Choroid plexus epithelial cell (primary cell): Measurements from ENCODE around the gene RALGPS1.
"Not testable (repeated sequence)": the region's sequence is repeated elsewhere in the genome, so short reads cannot be mapped to it uniquely, and the experiment has no call there.

ENCODE experiments used
- DNase-seq: peaks from one replicate; pipeline ENCODE4 v3.0.0-alpha.2; 2010; ENCODE audit warnings: low read depth
- H3K4me3 ChIP-seq: 2 replicates; pipeline ENCODE4 v1.5.1; 2011; ENCODE audit warnings: low read depth, mild to moderate bottlenecking, control low read depth, low read length, moderate library complexity
- CTCF ChIP-seq: conservative IDR thresholded peaks from 2 replicates; pipeline ENCODE4 v1.5.1; 2011; ENCODE audit warnings: low read depth, mild to moderate bottlenecking, control low read depth, inconsistent platforms, low read length, moderate library complexity

Gene RALGPS1

DNA sequence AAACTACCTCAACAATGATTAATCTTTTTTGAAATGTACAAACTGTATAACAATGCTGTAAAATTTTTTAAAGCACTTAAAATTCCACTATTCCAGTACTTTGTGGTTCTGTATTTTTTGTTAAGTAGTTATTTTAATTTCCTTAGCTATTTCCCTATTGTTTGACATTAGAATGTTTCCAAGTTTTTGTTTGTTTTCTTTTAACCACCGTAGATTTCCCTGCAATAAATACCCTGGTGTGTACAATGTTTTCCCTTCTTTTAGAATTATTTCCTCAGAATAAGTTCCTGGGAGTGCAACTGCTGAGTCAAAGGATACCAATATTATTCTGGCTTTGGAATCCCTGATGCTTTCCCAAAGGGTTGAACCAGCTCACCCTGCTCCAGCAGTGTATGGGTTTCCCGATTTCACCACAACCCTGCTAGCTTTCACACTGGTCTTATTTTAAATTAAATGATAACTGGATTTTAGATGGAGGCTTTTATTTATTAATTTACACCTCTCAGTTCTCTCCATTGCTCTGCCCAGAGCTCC is 228.4 kb downstream of the RALGPS1 start:
- DNase-seq: no peak

GRCh38 chr9:127143920-127144465 is 229.4 kb downstream of the RALGPS1 start:
- no peak for DNase-seq
- no peak for TF ChIP-seq CTCF

More for the DNA sequence above, 228.4 kb downstream of the RALGPS1 start:
- no peak for TF ChIP-seq CTCF
- no peak overlapping the region for H3K4me3 ChIP-seq

DNA sequence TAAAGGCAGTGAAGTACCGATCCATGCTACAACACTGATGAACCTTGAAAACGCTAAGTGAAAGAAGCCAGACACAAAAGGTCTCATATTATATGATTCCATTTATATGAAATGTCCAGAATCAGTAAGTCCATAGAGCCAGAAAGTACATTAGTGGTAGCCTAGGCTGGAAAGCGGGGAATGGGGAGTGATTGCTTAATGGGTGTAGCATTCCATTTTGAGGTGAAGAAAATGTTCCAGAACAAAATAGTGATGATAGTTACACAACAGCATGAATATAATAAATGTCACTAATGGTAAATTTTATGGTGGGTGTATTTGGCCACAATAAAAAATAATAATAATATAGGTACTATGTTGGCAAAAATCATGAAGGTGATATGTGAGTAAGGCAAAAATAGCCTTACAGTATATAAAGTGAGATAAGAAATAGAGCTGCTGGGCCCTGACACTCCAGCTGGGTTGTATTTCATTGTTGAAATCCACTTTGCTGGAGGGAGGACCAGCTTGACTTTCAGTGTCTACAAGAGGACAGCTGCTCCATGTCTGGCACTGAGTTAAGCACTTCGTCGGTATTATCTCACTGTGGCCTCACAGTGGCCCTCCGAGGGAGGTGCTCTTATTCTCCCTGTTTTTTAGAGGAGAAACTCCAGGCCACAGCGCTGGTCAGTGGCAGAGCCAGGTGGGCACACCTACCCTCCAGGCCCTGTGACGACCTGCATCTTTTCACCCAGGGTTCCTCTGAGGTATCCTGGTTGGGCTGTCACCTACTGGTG is 230.3 kb downstream of the RALGPS1 start:
- TF ChIP-seq CTCF: no peak
- no peak for DNase-seq
- H3K4me3 ChIP-seq: no peak overlapping the region

More at GRCh38 chr9:127143920-127144465, 229.4 kb downstream of the RALGPS1 start:
- no peak overlapping the region for H3K4me3 ChIP-seq

DNA sequence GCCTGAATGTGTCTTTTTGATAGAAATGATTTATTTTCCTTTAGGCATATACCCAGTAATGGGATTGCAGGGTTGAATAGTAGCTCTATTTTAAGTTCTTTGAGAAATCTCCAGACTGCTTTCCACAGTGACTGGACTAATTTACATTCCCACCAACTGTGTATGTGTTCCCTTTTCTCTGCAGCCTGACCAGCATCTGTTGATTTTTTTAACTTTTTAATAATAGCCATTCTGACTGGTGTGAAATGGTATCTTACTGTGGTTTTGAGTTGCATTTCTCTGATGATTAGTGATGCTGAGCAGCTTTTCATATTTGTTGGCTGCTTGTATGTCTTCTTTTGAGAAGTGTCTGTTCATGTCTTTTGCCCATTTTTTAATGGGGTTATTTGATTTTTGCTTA is 232.3 kb downstream of the RALGPS1 start:
- not testable (repeated sequence) for H3K4me3 ChIP-seq
- peak; percentile 46 for DNase-seq

DNA sequence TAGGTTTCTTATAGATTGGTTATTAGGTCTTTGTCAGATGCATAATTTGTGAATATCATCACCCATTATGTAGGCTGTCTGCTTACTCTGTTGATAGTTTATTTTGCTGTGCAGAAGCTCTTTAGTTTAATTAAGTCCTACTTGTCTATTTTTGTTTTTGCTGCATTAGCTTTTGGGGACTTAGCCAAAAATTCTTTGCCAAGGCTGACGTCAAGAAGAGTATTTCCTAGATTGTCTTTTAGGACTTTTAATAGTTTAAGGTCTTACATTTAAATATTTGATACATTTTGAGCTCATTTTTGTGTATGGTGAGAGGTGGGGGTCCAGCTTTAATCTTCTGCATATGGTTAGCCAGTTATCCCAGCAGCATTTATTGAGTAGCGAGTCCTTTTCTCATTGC is 232.7 kb downstream of the RALGPS1 start:
- no peak overlapping the region for H3K4me3 ChIP-seq
- TF ChIP-seq CTCF: no peak
- DNase-seq: no peak

- no peak for TF ChIP-seq CTCF
- H3K4me3 ChIP-seq: no peak overlapping the region
- no peak for DNase-seq
Observed at GRCh38 chr9:127148014-127148413, 233.4 kb downstream of the RALGPS1 start.

DNA sequence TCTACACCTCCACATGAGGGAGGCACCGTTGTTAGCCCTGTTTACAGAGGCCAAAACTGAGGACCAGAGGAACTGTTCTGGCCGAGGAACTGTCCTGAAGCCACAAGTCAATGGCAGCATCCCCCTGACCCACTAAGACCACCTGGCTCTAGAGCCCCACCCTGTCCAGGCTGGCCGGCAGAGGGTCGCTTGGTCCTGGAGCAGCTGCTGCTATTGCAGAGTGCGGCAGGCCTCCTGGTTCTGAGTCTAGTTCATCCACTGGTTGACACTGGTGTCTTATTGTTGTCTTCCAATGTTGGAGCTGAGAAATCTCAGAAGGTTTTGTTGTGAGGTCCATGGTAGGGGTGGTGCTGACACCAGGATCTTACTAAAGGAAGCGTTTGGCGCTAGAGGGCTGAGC is 234.4 kb downstream of the RALGPS1 start:
- no peak for TF ChIP-seq CTCF
- DNase-seq: no peak
- no peak overlapping the region for H3K4me3 ChIP-seq
